Activated gamma-delta T cell (primary cell): ENCODE results near the gene SF3B4.
"Not testable (repeated sequence)": the region's sequence is repeated elsewhere in the genome, so short reads cannot be mapped to it uniquely, and the experiment has no call there.

Source experiments
- DNase-seq: peaks from one replicate; lab custom pipeline; 2025; lab: John Stamatoyannopoulos, UW

SF3B4 gene

DNA sequence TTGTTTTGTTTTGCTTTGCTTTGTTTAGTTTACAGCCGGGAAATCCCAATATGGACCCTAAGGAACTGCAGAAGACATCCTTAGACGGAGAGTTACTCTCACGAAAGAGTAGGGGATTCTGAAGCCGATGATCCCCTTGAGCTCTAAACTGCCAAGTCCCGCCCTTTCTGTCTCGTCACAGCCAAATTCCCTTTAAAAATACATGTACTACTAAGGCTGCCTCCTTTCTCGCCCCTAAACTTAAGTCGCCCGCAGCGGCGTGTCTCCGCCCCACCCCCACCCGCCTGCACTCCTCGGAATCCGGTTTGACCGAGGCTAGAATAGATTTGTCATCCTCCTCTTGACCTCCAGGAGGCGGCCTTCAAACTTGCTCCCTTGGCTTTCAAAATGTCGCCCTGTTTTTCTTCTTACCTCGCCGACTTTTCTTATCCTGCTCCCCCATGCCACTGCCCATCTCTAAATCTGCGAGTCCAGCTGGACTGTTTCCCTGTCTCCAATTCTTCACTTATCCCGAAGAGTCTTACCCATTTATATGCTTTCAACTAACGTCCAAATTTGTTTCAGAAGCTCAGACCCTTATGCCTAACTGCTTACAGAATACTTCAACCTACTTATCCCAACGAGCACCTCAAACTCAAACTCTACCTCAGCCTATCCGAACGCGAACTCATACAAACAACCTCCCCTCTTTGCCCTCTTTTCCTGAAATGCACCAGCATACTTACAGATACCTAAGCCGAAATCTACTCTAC lies 39.2 kb downstream of the SF3B4 start:
- DNase-seq = peak; percentile 42

GRCh38 chr1:149887456-149888246 lies 40.0 kb downstream of the SF3B4 start:
- DNase-seq = peak; percentile 44

DNA sequence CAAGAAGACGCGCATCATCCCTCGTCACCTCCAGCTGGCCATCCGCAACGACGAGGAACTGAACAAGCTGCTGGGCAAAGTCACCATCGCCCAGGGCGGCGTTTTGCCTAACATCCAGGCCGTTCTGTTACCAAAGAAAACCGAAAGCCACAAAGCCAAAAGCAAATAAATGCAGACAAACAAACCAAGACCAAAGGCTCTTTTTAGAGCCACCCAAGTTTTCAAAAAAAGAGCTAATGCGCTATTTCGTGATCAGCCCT lies 40.5 kb downstream of the SF3B4 start:
- not testable (repeated sequence) for DNase-seq

- peak; percentile 47 for DNase-seq
Observed at GRCh38 chr1:149886396-149887195, 41.0 kb downstream of the SF3B4 start.

GRCh38 chr1:149886121-149886395 lies 41.5 kb downstream of the SF3B4 start:
- DNase-seq = peak; percentile 21

- DNase-seq = peak; percentile 39
Observed at GRCh38 chr1:149885339-149886120, 42.1 kb downstream of the SF3B4 start.

GRCh38 chr1:149884433-149885338 lies 42.9 kb downstream of the SF3B4 start:
- DNase-seq = no peak

- no peak for DNase-seq
Observed at GRCh38 chr1:149883598-149884247, 43.9 kb downstream of the SF3B4 start.

DNA sequence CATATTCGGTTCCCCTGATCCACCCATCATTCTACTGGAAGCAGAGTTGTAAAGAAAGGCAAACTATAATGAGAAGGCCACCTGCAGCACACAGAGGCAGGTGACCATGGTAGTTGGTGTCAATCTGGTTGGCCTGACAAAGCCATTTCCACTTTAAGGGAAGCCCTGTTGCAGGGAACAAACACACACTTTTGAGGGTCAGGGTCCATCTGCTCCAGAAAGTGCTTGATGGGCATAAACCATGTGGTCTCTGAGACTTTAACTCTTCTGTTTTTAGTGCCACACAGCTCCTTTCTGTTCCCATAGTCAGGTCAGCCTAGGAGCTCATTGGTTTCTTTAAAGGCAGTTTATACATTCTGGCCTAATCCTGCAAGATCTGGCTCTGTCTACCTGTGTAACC lies 45.7 kb downstream of the SF3B4 start:
- no peak for DNase-seq

DNA sequence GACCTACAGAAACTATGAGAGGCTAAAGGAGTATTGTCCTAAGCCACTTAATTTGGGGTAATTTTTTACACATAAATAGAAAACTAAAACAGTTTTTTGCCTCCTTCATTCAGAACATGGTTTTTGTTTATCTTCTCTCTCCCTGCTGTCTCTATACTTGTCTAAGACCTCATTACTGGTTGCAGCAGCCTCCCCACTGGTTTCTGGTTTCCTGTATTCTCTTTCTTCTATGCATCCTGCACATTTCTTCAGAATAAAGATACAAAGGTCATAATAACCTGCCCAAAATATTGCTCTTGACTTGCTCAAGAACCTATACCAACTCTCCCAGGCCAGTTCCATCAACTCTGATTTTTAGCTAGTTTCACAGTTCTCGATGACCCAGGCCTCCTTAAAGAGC lies 48.0 kb downstream of the SF3B4 start:
- no peak for DNase-seq

DNA sequence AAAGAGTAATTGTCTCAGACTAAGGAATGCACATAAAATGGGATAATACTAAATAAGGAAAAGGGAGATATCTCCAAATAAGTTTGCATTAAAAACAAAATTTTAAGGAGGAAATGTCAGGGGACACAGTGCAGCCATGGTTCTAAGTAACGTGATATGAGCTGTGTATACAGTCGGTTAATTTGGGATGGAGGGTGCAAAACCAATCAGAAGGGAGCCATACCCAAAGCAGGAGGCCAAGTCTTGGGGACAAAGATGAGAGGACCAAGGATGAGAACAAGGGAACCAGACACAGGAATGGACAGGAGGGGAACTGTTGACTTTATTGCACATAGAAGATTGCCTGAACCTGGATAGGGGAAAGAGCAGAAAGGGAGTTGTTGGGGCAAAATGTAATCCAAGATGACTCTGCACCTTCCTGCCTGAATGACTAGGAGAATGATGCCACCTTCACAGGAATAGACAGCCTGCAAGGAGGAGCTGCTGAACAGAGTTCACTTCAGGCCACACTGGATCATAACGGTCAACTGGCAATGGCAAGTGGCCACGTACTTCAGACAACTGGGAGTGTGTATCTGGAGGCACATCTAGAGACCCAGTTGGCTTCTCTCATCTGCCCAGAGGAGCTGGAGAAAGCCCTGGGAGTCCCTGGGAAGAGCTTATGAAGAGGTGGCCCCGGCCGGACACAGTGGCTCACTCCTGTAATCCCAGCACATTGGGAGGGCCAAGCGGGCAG lies 50.2 kb downstream of the SF3B4 start:
- no peak for DNase-seq
